GM06990 (cell line): ENCODE data around the gene FUS.
"Not testable (repeated sequence)": the region's sequence is repeated elsewhere in the genome, so short reads cannot be mapped to it uniquely, and the experiment has no call there.

Source experiments
- DNase-seq: peaks from one replicate; pipeline ENCODE4 v3.0.0-alpha.2; 2011; ENCODE audit not compliant: insufficient read length; ENCODE audit errors: extremely low read depth
- H3K27me3 ChIP-seq: replicated peaks from 2 replicates; pipeline ENCODE4 v1.6.0; 2011; ENCODE audit warnings: low read length; ENCODE audit not compliant: control insufficient read depth, insufficient read depth
- H3K36me3 ChIP-seq: 2 replicates; pipeline ENCODE4 v1.5.1; 2011; ENCODE audit warnings: low read length; ENCODE audit not compliant: control insufficient read depth, insufficient read depth
- H3K4me3 ChIP-seq: replicated peaks from 2 replicates; pipeline ENCODE4 v1.5.1; 2011; ENCODE audit warnings: low read depth, mild to moderate bottlenecking, control low read depth, low read length
- CTCF ChIP-seq: IDR thresholded peaks from 2 replicates; pipeline ENCODE4 v1.5.1; 2011; ENCODE audit warnings: low read length, control low read depth, mild to moderate bottlenecking, inconsistent platforms; ENCODE audit not compliant: insufficient read depth, poor library complexity, severe bottlenecking

FUS gene

DNA sequence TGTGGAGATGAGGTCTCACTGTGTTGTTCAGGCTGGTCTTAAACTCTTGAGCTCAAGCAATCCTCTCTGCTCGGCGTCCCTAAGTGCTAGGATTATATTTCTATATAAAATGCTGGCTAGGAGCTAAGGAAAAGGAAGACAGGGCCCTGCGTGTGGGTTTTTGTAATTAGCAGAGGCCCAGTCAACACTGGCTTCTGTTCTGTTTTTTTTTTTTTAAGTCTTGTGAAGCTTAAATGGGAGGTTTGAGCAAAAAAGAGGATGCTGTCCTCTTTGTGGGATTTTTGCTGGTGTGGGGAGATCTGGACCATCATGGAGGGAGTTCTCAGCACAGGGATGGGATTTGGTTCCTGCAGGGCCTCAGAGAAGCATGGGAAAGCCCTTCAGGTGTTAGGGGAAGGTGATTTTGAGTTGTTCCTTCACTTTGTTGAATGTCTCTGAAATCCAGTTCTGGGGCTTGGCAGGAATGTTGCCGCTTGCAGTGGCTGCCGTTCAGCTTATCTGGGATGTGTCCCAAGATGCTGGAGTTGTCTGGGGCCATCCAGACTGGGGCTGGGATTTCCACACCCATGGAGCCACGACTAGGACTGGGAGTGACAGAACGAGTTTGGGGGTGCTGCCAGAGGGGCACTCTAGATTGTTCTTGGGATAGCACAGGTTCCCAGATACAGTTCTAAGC lies 18.4 kb downstream of the FUS start:
- H3K4me3 ChIP-seq: no peak overlapping the region
- DNase-seq: no peak
- no peak for TF ChIP-seq CTCF
- H3K27me3 ChIP-seq: no peaks in the 10 kb centered on the region
- H3K36me3 ChIP-seq: peaks cover 20% of the 10 kb centered on the region

GRCh38 chr16:31199430-31200041 lies 19.6 kb downstream of the FUS start:
- Histone ChIP-seq H3K27me3 (no peaks in the 10 kb centered on the region), H3K36me3 (peaks cover 11% of the 10 kb centered on the region), H3K4me3 (no peak overlapping the region)
- DNase-seq: no peak
- TF ChIP-seq CTCF: no peak

GRCh38 chr16:31200111-31200510 lies 20.2 kb downstream of the FUS start:
- not testable (repeated sequence) for H3K4me3 ChIP-seq, H3K27me3 ChIP-seq, DNase-seq, H3K36me3 ChIP-seq

- DNase-seq: no peak
- H3K27me3 ChIP-seq: no peaks in the 10 kb centered on the region
- peaks cover 6% of the 10 kb centered on the region for H3K36me3 ChIP-seq
- peak overlapping the region; percentile 85 for H3K4me3 ChIP-seq
- peak; percentile 14 for TF ChIP-seq CTCF
These were observed 21.1 kb downstream of the FUS start for GRCh38 chr16:31200821-31201568.

- Histone ChIP-seq H3K27me3 (no peaks in the 10 kb centered on the region), H3K4me3 (peak overlapping the region; percentile 85), H3K36me3 (peaks cover 4% of the 10 kb centered on the region)
- no peak for TF ChIP-seq CTCF
- no peak for DNase-seq
These were observed 21.9 kb downstream of the FUS start for GRCh38 chr16:31201582-31202413.
